Esophagus squamous epithelium (tissue), 5 donors: Measurements from ENCODE around the gene MEIS1. TPM values are rescaled to one million over a fixed set of nuclear protein-coding genes. Genes with fewer than 3 reads are reported as not detected.

Experiments
- DNase-seq: peaks from one replicate; lab custom pipeline; 2025; lab: John Stamatoyannopoulos, UW
- H3K27ac ChIP-seq, 4 donors: fragments of 200-600 bp; sonication (generic); one replicate each; pipeline ENCODE4 v1.5.1; 2016 to 2019; ENCODE audit warnings: mild to moderate bottlenecking in 1 of 4
- H3K27me3 ChIP-seq, 4 donors: fragments of 200-600 bp; sonication (generic); 1 replicate in 3 of 4; 2 replicates in 1 of 4; pipeline versions ENCODE4 v1.5.1 to v1.6.0; 2017 to 2021; ENCODE audit warnings: antibody characterized with exemption in 1 of 4
- H3K36me3 ChIP-seq, 3 donors: fragments of 200-600 bp; sonication (generic); one replicate each; pipeline ENCODE4 v1.5.1; 2016 to 2019
- H3K4me1 ChIP-seq, 3 donors: fragments of 200-600 bp; sonication (generic); one replicate each; pipeline ENCODE4 v1.5.1; 2017 to 2019
- H3K4me3 ChIP-seq, 4 donors: fragments of 200-600 bp; sonication (generic); 1 replicate in 3 of 4; 2 replicates in 1 of 4; pipeline ENCODE4 v1.5.1; 2016 to 2019; ENCODE audit warnings: mild to moderate bottlenecking in 2 of 4, moderate library complexity in 1 of 4
- H3K9me3 ChIP-seq, 3 donors: fragments of 200-600 bp; sonication (generic); one replicate each; pipeline ENCODE4 v1.5.1; 2016 to 2019
- CTCF ChIP-seq, 6 experiments: fragments of 450-650 bp in 4 of 6; fragments of 200-600 bp in 2 of 6; sonication (generic) in 2 of 6; IDR thresholded peaks; one replicate each; pipeline ENCODE4 v1.5.1; 2016 to 2019; ENCODE audit warnings: antibody characterized with exemption in 6 of 6, mild to moderate bottlenecking in 4 of 6, moderate library complexity in 4 of 6
- POLR2A ChIP-seq, 4 donors: fragments of 450-650 bp; IDR thresholded peaks; one replicate each; pipeline ENCODE4 v1.6.1; 2017; ENCODE audit warnings: antibody characterized with exemption in 4 of 4, mild to moderate bottlenecking in 4 of 4, moderate library complexity in 3 of 4
- WGBS, 2 donors: methylation state at CpG; one replicate each; pipeline ENCODE4 v1.1.5; 2018; 5-methylcytosine and 5-hydroxymethylcytosine counted together
- intact Hi-C: fragments of 100-400 bp; cut with DNase I; formaldehyde crosslinking; loops from one replicate; pipeline ENCODE4 v1.15.0; 2022
- total RNA-seq, 4 donors: library from RNA; depleted of rRNA; stranded (reverse); fragments of >200 nt; gene quantifications; one replicate each; pipeline ENCODE4 v1.1.0, GENCODE V29; 2016
- donor health status: DM: yes; HTN: yes; CAD: no.

MEIS1 gene
- total RNA-seq, 4 donors from 2014 or later, result 17.8 to 56.1 (median 28.5) TPM

GRCh38 chr2:66446941-66447340 is 12.0 kb downstream of the MEIS1 start:
- peak overlapping the region; percentile 91 to 96 (median 94) for H3K27ac ChIP-seq
- H3K4me3 ChIP-seq, result peak overlapping the region; percentile 30 to 78 (median 72)
- intact Hi-C loops, result no loop called here
- H3K36me3 ChIP-seq, result peaks cover 0 to 5% (median 0%) of the 10 kb centered on the region in 3 donors
- DNase-seq, result no peak
- no peaks in the 10 kb centered on the region for H3K9me3 ChIP-seq
- WGBS, 2 donors, result 43 to 58% methylated on average over 8 of the region's 8 CpGs
- TF ChIP-seq CTCF (IDR thresholded peaks at IDR 0.05) (no peak), POLR2A (IDR thresholded peaks at IDR 0.05) (no peak)
- H3K27me3 ChIP-seq, result peaks cover 0 to 12% (median 0%) of the 10 kb centered on the region in 4 donors
- H3K4me1 ChIP-seq, result peaks cover 0 to 93% (median 29%) of the 10 kb centered on the region in 3 donors

- peaks cover 0 to 12% (median 0%) of the 10 kb centered on the region in 4 donors for H3K27me3 ChIP-seq
- H3K27ac ChIP-seq, result peak overlapping the region in 3 of 4 donors; percentile 92 to 96 (median 95)
- H3K9me3 ChIP-seq, result no peaks in the 10 kb centered on the region
- peaks cover 0 to 5% (median 0%) of the 10 kb centered on the region in 3 donors for H3K36me3 ChIP-seq
- WGBS, 2 donors, result 42 to 57% methylated on average over 2 of the region's 2 CpGs
- intact Hi-C loops, result no loop called here
- DNase-seq, result no peak
- H3K4me3 ChIP-seq, result peak overlapping the region in 3 of 4 donors; percentile 72 to 78 (median 72)
- peaks cover 0 to 93% (median 26%) of the 10 kb centered on the region in 3 donors for H3K4me1 ChIP-seq
- no peak for TF ChIP-seq CTCF (IDR thresholded peaks at IDR 0.05)
- no peak for TF ChIP-seq POLR2A (IDR thresholded peaks at IDR 0.05)
These were observed 12.8 kb downstream of the MEIS1 start for GRCh38 chr2:66447677-66448076.

GRCh38 chr2:66448136-66448991 is 13.4 kb downstream of the MEIS1 start:
- no peaks in the 10 kb centered on the region for H3K9me3 ChIP-seq
- intact Hi-C loops, result no loop called here
- DNase-seq, result no peak
- H3K4me3 ChIP-seq, result peak overlapping the region in 3 of 4 donors; percentile 72 to 78 (median 72)
- TF ChIP-seq CTCF (IDR thresholded peaks at IDR 0.05) (no peak), POLR2A (IDR thresholded peaks at IDR 0.05) (no peak)
- peaks cover 0 to 5% (median 0%) of the 10 kb centered on the region in 3 donors for H3K36me3 ChIP-seq
- WGBS, 2 donors, result 50 to 63% methylated on average over 3 of the region's 3 CpGs
- H3K27ac ChIP-seq, result peak overlapping the region in 3 of 4 donors; percentile 12 to 96 (median 92)
- peaks cover 0 to 12% (median 0%) of the 10 kb centered on the region in 4 donors for H3K27me3 ChIP-seq
- peaks cover 0 to 89% (median 21%) of the 10 kb centered on the region in 3 donors for H3K4me1 ChIP-seq

- intact Hi-C loops, result no loop called here
- H3K4me1 ChIP-seq, result peaks cover 0 to 76% (median 20%) of the 10 kb centered on the region in 3 donors
- peaks cover 0 to 33% (median 0%) of the 10 kb centered on the region in 3 donors for H3K36me3 ChIP-seq
- no peak overlapping the region for H3K4me3 ChIP-seq
- TF ChIP-seq CTCF (IDR thresholded peaks at IDR 0.05) (no peak), POLR2A (IDR thresholded peaks at IDR 0.05) (no peak)
- no peaks in the 10 kb centered on the region for H3K9me3 ChIP-seq
- DNase-seq, result no peak
- peak overlapping the region in 1 of 4 donors; percentile 19 for H3K27ac ChIP-seq
- no peaks in the 10 kb centered on the region for H3K27me3 ChIP-seq
These were observed 17.3 kb downstream of the MEIS1 start for GRCh38 chr2:66452214-66452613.

GRCh38 chr2:66452917-66453316 is 18.0 kb downstream of the MEIS1 start:
- TF ChIP-seq CTCF (IDR thresholded peaks at IDR 0.05) (no peak), POLR2A (IDR thresholded peaks at IDR 0.05) (no peak)
- Histone ChIP-seq H3K4me1 (peaks cover 0 to 69% (median 15%) of the 10 kb centered on the region in 3 donors), H3K27me3 (no peaks in the 10 kb centered on the region), H3K36me3 (peaks cover 0 to 40% (median 0%) of the 10 kb centered on the region in 3 donors), H3K9me3 (no peaks in the 10 kb centered on the region), H3K4me3 (no peak overlapping the region), H3K27ac (peak overlapping the region in 1 of 4 donors; percentile 19)
- intact Hi-C loops, result no loop called here
- WGBS, 2 donors, result 53 to 58% methylated on average over 2 of the region's 2 CpGs
- no peak for DNase-seq
